GM12892 (cell line): ENCODE data around the gene IL1A.

Experiments used
- POLR2A ChIP-seq: IDR thresholded peaks from 2 replicates; pipeline ENCODE4 v1.6.1; 2011; ENCODE audit warnings: low read depth, low read length, control low read depth
- POLR2AphosphoS5 ChIP-seq: IDR thresholded peaks from 2 replicates; pipeline ENCODE4 v1.6.1; 2011; ENCODE audit warnings: low read depth, low read length, control low read depth

GRCh38 chr2:112737542-112738232 lies 46.6 kb downstream of the IL1A start:
- TF ChIP-seq POLR2A (no peak), POLR2AphosphoS5 (no peak)
